OCI-LY7 (cell line): Measurements from ENCODE around the gene RAB22A. TPM values are rescaled to one million over a fixed set of nuclear protein-coding genes. Genes with fewer than 3 reads are reported as not detected.

Experiments
- BruUV-seq: library from RNA; stranded (reverse); fragments of 400-500 nt; replicated peaks from 2 replicates; lab custom pipeline; 2021; lab: Mats Ljungman, UMichigan
- CTCF ChIA-PET: fragments of 300-600 bp; sonication (Branson Sonifier 250); formaldehyde crosslinking; loops from one replicate; lab custom pipeline; 2022; ENCODE audit warnings: antibody characterized with exemption; ENCODE audit not compliant: unreplicated experiment; lab: Charles Lee
- POLR2A ChIA-PET: fragments of 300-600 bp; sonication (Branson Sonifier 250); formaldehyde crosslinking; loops from one replicate; lab custom pipeline; 2022; ENCODE audit warnings: antibody characterized with exemption; lab: Charles Lee
- DNase-seq: peaks from one replicate; pipeline ENCODE4 v3.0.0-alpha.2; 2015; ENCODE audit warnings: low spot score
- H2AFZ ChIP-seq: fragments of 200-600 bp; sonication (generic), shearing (Covaris generic); 2 replicates; pipeline ENCODE4 v1.6.1; 2014; ENCODE audit warnings: mild to moderate bottlenecking, antibody characterized with exemption, low read length, moderate library complexity
- H3K27ac ChIP-seq: fragments of 200-600 bp; sonication (generic); 2 replicates; pipeline ENCODE4 v1.5.1; 2014; ENCODE audit warnings: mixed run types, low read depth, mild to moderate bottlenecking, moderate library complexity, low read length, inconsistent platforms; ENCODE audit not compliant: poor library complexity, severe bottlenecking
- H3K36me3 ChIP-seq: fragments of 200-600 bp; sonication (generic); 2 replicates; pipeline ENCODE4 v1.6.1; 2014; ENCODE audit warnings: mild to moderate bottlenecking, antibody characterized with exemption, low read length, moderate library complexity, mixed read lengths; ENCODE audit not compliant: insufficient read depth
- H3K4me1 ChIP-seq: fragments of 200-600 bp; sonication (generic); 2 replicates; pipeline ENCODE4 v1.5.1; 2014; ENCODE audit warnings: mild to moderate bottlenecking, low read length; ENCODE audit not compliant: insufficient read depth, poor library complexity, severe bottlenecking
- H3K4me2 ChIP-seq: fragments of 200-600 bp; sonication (generic); 2 replicates; pipeline ENCODE4 v1.6.1; 2014; ENCODE audit warnings: mild to moderate bottlenecking, low read length
- H3K4me3 ChIP-seq: fragments of 200-600 bp; sonication (generic); 2 replicates; pipeline ENCODE4 v1.5.1; 2014; ENCODE audit warnings: mild to moderate bottlenecking, low read depth, low read length; ENCODE audit not compliant: poor library complexity, severe bottlenecking
- H3K79me2 ChIP-seq: fragments of 200-600 bp; sonication (generic); 2 replicates; pipeline ENCODE4 v1.6.1; 2016; ENCODE audit warnings: low read depth, mild to moderate bottlenecking, low read length, moderate library complexity, mixed read lengths; ENCODE audit not compliant: insufficient read depth
- H3K9me2 ChIP-seq: fragments of 200-600 bp; sonication (generic); 2 replicates; pipeline ENCODE4 v1.6.1; 2016; ENCODE audit warnings: mild to moderate bottlenecking, low read length, mixed read lengths; ENCODE audit not compliant: insufficient read depth
- H3K9me3 ChIP-seq: fragments of 200-600 bp; sonication (generic); 2 replicates; pipeline ENCODE4 v1.6.1; 2014; ENCODE audit warnings: mild to moderate bottlenecking, mixed run types, low read length, mixed read lengths
- H4K20me1 ChIP-seq: fragments of 200-600 bp; sonication (generic); 2 replicates; pipeline ENCODE4 v1.6.1; 2014; ENCODE audit warnings: mild to moderate bottlenecking, antibody characterized with exemption, low read length, moderate library complexity, mixed read lengths; ENCODE audit not compliant: insufficient read depth
- CTCF ChIP-seq: fragments of 200-600 bp; sonication (generic); conservative IDR thresholded peaks from 2 replicates; pipeline ENCODE4 v1.5.1; 2014; ENCODE audit warnings: mild to moderate bottlenecking, antibody characterized with exemption, low read length, moderate library complexity, mixed read lengths
- EZH2phosphoT487 ChIP-seq: fragments of 200-600 bp; sonication (generic); IDR thresholded peaks from 2 replicates; pipeline ENCODE4 v1.6.1; 2018; ENCODE audit warnings: low read depth, borderline replicate concordance, mild to moderate bottlenecking, mixed run types, antibody characterized with exemption, low read length, moderate library complexity, mixed read lengths
- intact Hi-C: fragments of 100-400 bp; cut with micrococcal nuclease; formaldehyde crosslinking; loops from one replicate; pipeline ENCODE4 v1.10.0; 2022; ENCODE audit not compliant: unreplicated experiment
- total RNA-seq, 2 experiments: library from RNA; depleted of rRNA in 1 of 2; stranded (reverse); fragments of >200 nt in 1 of 2; shearing (Covaris generic) in 1 of 2; gene quantifications; 2 replicates each; pipeline ENCODE4 v1.2.3, GENCODE V29; 2014 to 2022

Gene RAB22A
- total RNA-seq, 2 experiments from 2014 or later, result 7.0 to 13.4 TPM

- no peak overlapping the region for H3K4me2 ChIP-seq
- no peak overlapping the region for H3K27ac ChIP-seq
- no peaks in the 10 kb centered on the region for H3K9me2 ChIP-seq
- TF ChIP-seq EZH2phosphoT487 (no peak), CTCF (no peak)
- DNase-seq, result no peak
- H3K9me3 ChIP-seq, result no peaks in the 10 kb centered on the region
- no peaks in the 10 kb centered on the region for H3K4me1 ChIP-seq
- H3K79me2 ChIP-seq, result no peaks in the 10 kb centered on the region
- H4K20me1 ChIP-seq, result no peaks in the 10 kb centered on the region
- CTCF ChIA-PET, result no interaction called here
- no peaks in the 10 kb centered on the region for H3K36me3 ChIP-seq
- H2AFZ ChIP-seq, result no peak overlapping the region
- intact Hi-C loops, result no loop called here
- H3K4me3 ChIP-seq, result no peak overlapping the region
- POLR2A ChIA-PET, result interaction anchor here (1.3 kb wide), 1 partner anchor 14 kb away, joined by 5 read pairs; no protein-coding TSS in a partner anchor
- no TSS peak for BruUV-seq
Measured at GRCh38 chr20:58374027-58374850, 64.7 kb downstream of the RAB22A start.

- ChIA-PET POLR2A (interaction anchor here (0.8 to 1.3 kb wide), 2 partner anchors 13 to 59 kb away, joined by 5 to 8 read pairs; no protein-coding TSS in a partner anchor), CTCF (no interaction called here)
- intact Hi-C loops, result no loop called here
- no peak for DNase-seq
- no peaks in the 10 kb centered on the region for H3K9me3 ChIP-seq
- TF ChIP-seq EZH2phosphoT487, result no peak
- TF ChIP-seq CTCF, result no peak
- H3K9me2 ChIP-seq, result no peaks in the 10 kb centered on the region
- no TSS peak for BruUV-seq
- H3K79me2 ChIP-seq, result no peaks in the 10 kb centered on the region
- no peaks in the 10 kb centered on the region for H3K4me1 ChIP-seq
- no peak overlapping the region for H2AFZ ChIP-seq
- no peak overlapping the region for H3K4me2 ChIP-seq
- no peaks in the 10 kb centered on the region for H3K36me3 ChIP-seq
- no peak overlapping the region for H3K4me3 ChIP-seq
- no peaks in the 10 kb centered on the region for H4K20me1 ChIP-seq
- H3K27ac ChIP-seq, result no peak overlapping the region
Measured at GRCh38 chr20:58374906-58375758, 65.6 kb downstream of the RAB22A start.
